DLD1 (cell line): ENCODE results near the gene CD1C.
"Not testable (repeated sequence)": the region's sequence is repeated elsewhere in the genome, so short reads cannot be mapped to it uniquely, and the experiment has no call there.

ENCODE experiments used
- in situ Hi-C: cut with HindIII; loops from 2 replicates; pipeline ENCODE4 v1.10.0; 2017; ENCODE audit warnings: low sequenced_read_pairs

Gene CD1C

DNA sequence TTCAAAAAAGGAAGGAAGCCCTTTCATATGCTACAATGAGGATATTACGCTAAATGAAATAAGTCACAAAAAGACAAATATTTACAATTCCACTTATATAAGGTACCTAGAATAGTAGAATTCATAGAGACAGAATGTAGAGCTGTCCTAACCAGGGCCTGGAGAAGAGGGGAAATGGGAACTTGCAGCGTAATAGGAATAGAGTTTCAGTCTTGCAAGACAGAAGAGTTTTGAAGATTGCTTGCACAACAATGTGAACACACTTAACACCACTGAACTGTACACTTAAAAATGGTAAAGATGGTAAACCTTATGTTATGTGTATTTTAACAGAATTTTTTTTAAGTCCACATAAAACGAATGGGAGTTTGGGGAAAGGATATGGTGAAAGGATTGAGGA lies 38.7 kb downstream of the CD1C start:
- in situ Hi-C loops = no loop called here

DNA sequence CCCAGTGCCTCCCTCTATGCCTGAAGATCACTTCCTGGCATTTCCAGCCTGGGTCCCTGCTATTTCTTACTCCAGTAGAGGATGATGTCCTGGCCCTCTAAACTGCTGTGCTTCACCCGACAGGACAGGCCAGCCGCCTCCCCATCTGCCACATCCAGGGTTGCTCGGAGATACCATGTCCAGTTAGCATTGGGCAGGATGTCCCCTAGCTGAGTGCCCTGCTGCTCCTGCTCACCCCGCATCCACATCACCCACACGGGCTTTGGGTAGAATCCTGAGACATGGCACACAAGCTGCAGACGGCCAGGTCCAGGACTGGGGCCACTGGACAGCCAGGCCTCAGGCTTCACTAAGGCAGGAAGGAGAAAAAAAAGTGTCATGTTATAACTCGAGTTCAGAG lies 39.6 kb downstream of the CD1C start:
- in situ Hi-C loops = no loop called here

DNA sequence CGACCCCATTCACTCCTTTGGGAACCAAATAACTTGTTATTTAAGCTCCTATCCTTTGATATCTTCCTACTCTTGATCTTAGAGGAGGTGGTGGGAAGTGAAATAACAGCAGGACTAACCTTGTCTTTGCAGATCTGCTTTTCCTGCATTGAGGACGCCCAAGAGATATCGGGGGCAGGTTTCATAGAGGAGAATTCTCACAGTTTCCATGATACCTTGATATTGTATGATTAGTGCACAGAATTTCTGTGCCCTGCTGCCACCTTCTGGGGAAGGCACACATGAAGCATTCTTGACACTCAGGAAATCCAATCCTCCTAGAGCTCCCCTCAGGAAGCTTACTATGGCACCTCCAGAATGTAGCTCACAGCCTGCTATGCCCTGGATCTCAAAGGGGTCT lies 40.0 kb downstream of the CD1C start:
- in situ Hi-C loops = loop anchor here (5.0 kb wide), 1 partner anchor 93 kb away; no protein-coding TSS in a partner anchor

DNA sequence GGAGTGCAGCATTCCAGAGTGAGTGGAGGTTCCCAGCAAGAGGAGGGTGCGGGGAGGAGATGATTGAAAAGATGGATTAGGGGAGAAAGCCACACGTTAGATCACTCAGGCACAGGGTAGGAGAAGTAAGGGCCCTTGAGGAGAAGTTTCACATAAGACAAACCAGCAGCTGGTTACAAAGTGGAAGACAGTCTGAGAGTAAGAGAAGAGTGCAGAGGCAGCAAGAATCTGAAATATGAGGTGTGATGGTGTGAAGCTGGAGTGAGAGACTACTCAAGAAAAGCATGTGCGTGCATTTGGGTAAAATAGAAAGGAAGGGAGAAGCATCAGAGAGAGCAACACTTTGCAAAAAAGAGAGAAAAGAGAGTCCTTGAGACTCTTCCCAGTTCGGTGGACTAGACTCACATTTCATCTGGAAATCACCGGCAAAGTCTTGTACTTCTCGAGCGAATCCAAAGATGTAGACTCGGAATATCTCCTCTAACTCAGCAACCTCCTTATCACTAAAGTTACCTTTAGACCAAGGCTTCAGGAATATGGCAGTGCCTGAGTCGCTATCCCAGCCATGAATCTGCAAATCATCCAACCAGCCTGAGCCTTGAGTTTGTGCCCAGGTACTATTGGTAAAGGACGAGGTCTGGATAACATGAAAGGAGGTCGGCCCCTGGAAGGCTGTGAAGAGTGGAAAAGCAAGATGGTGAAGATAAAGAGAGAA lies 40.8 kb downstream of the CD1C start:
- in situ Hi-C loops = loop anchor here (5.0 kb wide), 1 partner anchor 92 kb away; no protein-coding TSS in a partner anchor

DNA sequence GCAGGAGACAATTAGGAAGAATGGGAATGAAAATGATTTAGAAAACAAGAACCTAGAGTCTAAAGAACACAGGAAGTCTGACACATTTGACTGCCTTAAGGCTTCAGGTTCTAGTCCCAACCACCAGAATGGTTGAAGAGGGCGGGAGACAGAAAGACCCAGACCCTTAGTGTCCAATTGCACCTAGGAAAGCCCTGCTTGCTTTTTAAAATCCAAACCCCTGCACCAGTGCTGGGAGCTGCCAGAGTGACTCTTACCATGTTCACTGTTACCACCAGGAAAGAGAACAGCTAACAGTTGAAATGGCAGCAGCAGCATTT lies 41.3 kb downstream of the CD1C start:
- in situ Hi-C loops = loop anchor here (5.0 kb wide), 1 partner anchor 91 kb away; no protein-coding TSS in a partner anchor

DNA sequence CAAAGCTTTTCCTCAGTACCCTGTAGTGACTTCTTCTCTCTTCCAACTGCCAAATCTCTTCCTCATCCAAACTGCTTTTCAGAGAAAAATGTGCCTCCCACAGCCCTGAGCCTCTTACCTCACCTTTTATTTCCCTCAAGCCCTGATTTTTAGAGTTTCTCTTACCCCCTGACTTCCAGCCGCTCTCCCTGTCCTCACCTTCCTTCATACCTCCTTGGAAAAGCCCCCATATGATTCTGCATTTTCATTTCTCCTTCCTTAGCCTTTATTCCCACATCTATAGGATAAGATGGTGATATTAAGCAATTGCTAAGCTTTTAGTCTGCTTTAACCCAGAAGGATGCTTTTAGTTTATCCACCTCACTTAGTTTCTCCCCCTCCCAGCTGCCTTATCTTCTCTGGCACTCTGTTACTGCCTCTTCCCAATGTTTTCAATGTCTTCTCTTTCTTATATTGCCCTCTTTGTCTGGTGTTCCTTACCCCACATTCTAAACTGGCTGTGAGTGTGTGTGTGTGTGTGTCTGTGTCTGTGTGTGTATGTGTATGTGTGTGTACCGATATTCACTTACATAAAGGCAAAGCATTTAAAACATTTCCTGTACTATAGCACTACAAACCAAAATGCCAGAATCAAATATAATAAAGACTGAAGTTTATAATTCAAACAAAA lies 41.9 kb downstream of the CD1C start, which contains the start of gene CD1B:
Gene CD1B (minus strand): TSS at position 51 of the 670 bp plus-strand sequence. CDS start 108 bp downstream, outside the sequence.
- in situ Hi-C loops = loop anchor here (5.0 kb wide), 1 partner anchor 91 kb away; no protein-coding TSS in a partner anchor

DNA sequence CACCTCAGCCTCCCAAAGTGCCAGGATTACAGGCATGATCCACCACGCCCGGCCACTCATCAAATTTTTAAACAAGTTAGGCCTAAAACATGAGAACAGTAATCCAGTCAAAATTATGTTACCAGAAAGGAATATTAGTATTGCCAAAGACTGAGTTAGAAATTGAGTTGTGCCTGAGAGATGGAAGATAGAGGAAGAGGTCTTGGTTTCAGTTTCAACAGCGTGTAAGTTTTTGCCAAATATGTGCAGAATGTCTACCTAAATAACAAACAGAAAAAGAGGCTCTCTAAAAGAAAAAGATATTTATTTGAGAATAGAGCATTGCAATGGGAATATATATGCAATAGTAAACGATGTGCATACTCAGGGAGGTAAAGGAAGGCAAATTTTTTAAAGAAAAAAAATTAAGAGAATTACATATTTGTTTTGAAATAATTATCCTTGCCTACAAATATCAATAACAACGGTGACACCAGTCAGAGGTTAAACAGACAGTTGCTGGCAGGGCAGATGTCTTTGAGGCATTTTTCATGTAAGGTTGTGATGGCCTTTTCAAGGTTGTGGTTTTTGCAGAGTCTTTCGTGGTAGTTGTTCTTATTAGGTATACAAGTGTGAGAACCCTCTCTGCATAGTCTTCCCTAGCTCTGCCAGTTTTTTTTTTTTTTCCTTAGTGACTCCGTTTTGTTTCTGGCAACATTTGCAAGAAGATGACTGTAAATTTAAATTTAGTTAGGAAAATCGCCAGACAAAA lies 43.9 kb downstream of the CD1C start:
- in situ Hi-C loops = loop anchor here (5.0 kb wide), 1 partner anchor 89 kb away; no protein-coding TSS in a partner anchor

DNA sequence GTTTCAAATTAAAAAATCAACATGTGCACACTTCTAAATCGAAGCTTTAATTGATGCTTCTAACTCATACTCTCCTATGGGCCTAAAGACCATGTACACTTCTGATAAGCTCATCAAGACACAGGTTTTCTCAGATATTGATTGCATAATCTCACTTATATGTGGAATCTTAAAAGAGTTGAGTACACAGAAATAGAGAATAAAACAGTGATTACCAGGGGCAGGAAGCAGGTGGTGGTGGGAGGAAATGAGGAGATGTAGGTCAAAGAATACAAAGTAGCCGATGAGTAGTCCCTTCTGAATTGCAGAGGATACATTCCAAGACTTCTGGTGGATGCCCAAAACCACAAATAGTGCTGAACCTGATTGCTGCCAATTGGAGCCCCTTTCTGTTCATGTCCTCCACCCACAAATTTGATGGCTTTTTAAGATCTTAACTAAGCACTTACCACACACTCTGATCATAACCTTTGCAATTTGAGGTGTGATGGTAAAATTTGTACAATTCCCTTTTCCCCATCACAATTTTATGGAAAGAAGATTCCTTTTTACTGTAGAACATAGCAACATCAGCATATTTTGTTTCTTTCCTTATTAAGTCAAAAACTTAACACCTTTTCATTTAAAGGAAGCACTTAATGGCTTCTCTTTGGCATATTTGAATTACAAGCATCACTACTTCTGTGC lies 44.9 kb downstream of the CD1C start:
- in situ Hi-C loops = loop anchor here (5.0 kb wide), 1 partner anchor 88 kb away; no protein-coding TSS in a partner anchor

DNA sequence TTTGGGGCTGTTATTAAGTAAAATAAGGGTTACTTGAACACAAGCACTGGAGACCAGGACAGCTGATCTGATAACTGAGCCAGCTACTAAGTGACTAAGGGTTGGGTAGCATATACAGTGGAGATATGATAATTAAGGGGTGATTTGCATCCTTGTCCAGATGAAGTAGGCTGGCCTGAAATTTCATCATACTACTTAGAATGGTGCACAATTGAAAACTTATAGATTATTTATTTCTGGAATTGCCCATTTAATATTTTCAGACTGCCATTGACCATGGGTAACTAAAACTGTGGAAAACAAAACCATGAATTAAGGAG lies 45.5 kb downstream of the CD1C start:
- in situ Hi-C loops = no loop called here

DNA sequence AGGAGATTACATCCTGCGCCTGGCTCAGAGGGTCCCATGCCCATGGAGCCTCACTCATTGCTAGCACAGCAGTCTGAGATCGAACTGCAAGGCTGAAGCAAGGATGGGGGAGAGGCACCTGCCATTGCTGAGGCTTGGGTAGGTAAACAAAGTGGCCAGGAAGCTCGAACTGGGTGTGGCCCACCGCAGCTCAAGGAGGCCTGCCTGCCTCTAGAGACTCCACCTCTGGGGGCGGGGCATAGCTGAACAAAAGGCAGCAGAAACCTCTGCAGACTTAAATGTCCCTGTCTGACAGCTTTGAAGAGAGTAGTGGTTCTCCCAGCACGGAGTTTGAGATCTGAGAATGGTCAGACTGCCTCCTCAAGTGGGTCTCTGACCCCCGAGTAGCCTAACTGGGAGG lies 46.7 kb downstream of the CD1C start:
- in situ Hi-C loops = not testable (repeated sequence)
